Gastroesophageal sphincter (tissue), 3 donors: ENCODE data around the gene MAP4K4.

ENCODE experiments used
- EP300 ChIP-seq: sonication (generic); formaldehyde crosslinking; IDR thresholded peaks from one replicate; pipeline ENCODE4 v1.6.1; 2017; ENCODE audit warnings: antibody characterized with exemption, mild to moderate bottlenecking
- POLR2A ChIP-seq, 2 donors: fragments of 450-650 bp; IDR thresholded peaks; one replicate each; pipeline ENCODE4 v1.6.1; 2017; ENCODE audit warnings: antibody characterized with exemption in 2 of 2, mild to moderate bottlenecking in 2 of 2, moderate library complexity in 1 of 2
- POLR2AphosphoS5 ChIP-seq: sonication (generic); formaldehyde crosslinking; IDR thresholded peaks from one replicate; pipeline ENCODE4 v1.6.1; 2017; ENCODE audit warnings: antibody characterized with exemption
- TF ChIP-seq, protein P1 (sequence below), 4 experiments: fragments of 200-600 bp in 2 of 4; fragments of 450-650 bp in 2 of 4; sonication (generic) in 1 of 4; IDR thresholded peaks; one replicate each; pipeline ENCODE4 v1.5.1; 2017 to 2019; ENCODE audit warnings: antibody characterized with exemption in 4 of 4, mild to moderate bottlenecking in 2 of 4, moderate library complexity in 2 of 4

DNA sequence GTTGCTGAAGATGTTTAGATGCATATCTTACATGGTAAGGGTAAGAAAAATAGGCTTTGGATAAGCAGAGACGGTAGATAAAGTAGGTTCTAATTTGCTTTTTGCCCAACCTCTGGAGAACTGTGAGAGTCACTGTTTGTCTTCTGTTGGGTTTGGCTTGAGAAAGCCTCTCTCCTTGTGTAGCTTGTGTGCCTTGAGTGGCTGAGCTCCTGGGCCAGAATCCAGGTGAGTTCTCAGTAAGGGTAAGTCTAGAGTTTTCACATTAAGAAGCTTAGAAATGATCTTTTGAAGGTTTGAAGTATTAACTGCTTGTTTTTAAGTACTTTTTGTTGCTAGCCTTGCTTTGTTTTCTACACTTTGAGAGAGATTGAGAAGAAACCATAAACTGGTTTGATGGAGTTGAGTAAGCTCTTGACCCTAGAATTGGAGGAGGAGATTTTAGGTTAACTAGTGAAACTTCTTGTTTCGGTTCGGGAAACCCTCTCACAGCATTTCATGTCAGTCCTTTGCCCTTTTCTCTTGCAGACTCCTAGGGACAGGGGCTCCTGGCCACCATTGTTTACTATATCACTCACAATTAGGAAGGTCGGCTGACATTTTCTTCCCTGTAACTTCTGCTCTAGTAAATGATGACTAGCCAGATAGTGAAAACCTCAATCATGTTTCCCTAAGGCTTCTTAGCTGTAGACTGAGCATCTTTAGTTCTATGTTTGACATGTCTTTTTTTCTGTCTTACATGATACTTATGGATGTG, 26.0 kb downstream of the MAP4K4 start:
- TF ChIP-seq, protein P1, sequence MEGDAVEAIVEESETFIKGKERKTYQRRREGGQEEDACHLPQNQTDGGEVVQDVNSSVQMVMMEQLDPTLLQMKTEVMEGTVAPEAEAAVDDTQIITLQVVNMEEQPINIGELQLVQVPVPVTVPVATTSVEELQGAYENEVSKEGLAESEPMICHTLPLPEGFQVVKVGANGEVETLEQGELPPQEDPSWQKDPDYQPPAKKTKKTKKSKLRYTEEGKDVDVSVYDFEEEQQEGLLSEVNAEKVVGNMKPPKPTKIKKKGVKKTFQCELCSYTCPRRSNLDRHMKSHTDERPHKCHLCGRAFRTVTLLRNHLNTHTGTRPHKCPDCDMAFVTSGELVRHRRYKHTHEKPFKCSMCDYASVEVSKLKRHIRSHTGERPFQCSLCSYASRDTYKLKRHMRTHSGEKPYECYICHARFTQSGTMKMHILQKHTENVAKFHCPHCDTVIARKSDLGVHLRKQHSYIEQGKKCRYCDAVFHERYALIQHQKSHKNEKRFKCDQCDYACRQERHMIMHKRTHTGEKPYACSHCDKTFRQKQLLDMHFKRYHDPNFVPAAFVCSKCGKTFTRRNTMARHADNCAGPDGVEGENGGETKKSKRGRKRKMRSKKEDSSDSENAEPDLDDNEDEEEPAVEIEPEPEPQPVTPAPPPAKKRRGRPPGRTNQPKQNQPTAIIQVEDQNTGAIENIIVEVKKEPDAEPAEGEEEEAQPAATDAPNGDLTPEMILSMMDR (IDR thresholded peaks at IDR 0.05) = no peak
- TF ChIP-seq EP300 (no peak), POLR2A (IDR thresholded peaks at IDR 0.05) (no peak), POLR2AphosphoS5 (no peak)
